ENCODE data around the gene LRRFIP1.

The LRRFIP1 gene

GRCh38 chr2:237732070-237732469 is 104.7 kb downstream of the LRRFIP1 start:
- H3K27ac ChIP-seq (replicated peaks) = no peak overlapping the region
- no peak overlapping the region for H3K4me3 ChIP-seq (replicated peaks; ENCODE audit: insufficient read depth, low read length)
- H3K27me3 ChIP-seq (ENCODE audit: insufficient read depth, poor library complexity, severe bottlenecking) = no peaks in the 10 kb centered on the region
- DNase-seq (ENCODE audit: low read depth in 1 of 2, low spot score in 1 of 2) = no peak
- TF ChIP-seq SPI1 (IDR thresholded peaks at IDR 0.05; ENCODE audit: borderline replicate concordance, low read depth) (no peak), POLR2AphosphoS5 (IDR thresholded peaks at IDR 0.05; ENCODE audit: low read depth) (no peak), GABPA (IDR thresholded peaks at IDR 0.05; ENCODE audit: low read depth) (no peak)
- TF ChIP-seq, protein P1, sequence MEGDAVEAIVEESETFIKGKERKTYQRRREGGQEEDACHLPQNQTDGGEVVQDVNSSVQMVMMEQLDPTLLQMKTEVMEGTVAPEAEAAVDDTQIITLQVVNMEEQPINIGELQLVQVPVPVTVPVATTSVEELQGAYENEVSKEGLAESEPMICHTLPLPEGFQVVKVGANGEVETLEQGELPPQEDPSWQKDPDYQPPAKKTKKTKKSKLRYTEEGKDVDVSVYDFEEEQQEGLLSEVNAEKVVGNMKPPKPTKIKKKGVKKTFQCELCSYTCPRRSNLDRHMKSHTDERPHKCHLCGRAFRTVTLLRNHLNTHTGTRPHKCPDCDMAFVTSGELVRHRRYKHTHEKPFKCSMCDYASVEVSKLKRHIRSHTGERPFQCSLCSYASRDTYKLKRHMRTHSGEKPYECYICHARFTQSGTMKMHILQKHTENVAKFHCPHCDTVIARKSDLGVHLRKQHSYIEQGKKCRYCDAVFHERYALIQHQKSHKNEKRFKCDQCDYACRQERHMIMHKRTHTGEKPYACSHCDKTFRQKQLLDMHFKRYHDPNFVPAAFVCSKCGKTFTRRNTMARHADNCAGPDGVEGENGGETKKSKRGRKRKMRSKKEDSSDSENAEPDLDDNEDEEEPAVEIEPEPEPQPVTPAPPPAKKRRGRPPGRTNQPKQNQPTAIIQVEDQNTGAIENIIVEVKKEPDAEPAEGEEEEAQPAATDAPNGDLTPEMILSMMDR (IDR thresholded peaks at IDR 0.05; ENCODE audit: insufficient read depth, low read length) = no peak
- TF ChIP-seq, protein P2, sequence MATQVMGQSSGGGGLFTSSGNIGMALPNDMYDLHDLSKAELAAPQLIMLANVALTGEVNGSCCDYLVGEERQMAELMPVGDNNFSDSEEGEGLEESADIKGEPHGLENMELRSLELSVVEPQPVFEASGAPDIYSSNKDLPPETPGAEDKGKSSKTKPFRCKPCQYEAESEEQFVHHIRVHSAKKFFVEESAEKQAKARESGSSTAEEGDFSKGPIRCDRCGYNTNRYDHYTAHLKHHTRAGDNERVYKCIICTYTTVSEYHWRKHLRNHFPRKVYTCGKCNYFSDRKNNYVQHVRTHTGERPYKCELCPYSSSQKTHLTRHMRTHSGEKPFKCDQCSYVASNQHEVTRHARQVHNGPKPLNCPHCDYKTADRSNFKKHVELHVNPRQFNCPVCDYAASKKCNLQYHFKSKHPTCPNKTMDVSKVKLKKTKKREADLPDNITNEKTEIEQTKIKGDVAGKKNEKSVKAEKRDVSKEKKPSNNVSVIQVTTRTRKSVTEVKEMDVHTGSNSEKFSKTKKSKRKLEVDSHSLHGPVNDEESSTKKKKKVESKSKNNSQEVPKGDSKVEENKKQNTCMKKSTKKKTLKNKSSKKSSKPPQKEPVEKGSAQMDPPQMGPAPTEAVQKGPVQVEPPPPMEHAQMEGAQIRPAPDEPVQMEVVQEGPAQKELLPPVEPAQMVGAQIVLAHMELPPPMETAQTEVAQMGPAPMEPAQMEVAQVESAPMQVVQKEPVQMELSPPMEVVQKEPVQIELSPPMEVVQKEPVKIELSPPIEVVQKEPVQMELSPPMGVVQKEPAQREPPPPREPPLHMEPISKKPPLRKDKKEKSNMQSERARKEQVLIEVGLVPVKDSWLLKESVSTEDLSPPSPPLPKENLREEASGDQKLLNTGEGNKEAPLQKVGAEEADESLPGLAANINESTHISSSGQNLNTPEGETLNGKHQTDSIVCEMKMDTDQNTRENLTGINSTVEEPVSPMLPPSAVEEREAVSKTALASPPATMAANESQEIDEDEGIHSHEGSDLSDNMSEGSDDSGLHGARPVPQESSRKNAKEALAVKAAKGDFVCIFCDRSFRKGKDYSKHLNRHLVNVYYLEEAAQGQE (IDR thresholded peaks at IDR 0.05; ENCODE audit: insufficient replicate concordance, low read depth) = no peak

GRCh38 chr2:237732790-237733381 is 105.5 kb downstream of the LRRFIP1 start:
- no peaks in the 10 kb centered on the region for H3K27me3 ChIP-seq (ENCODE audit: insufficient read depth, poor library complexity, severe bottlenecking)
- no peak overlapping the region for H3K4me3 ChIP-seq (replicated peaks; ENCODE audit: insufficient read depth, low read length)
- H3K27ac ChIP-seq (replicated peaks) = no peak overlapping the region
- no peak for DNase-seq (ENCODE audit: low read depth in 1 of 2, low spot score in 1 of 2)
- TF ChIP-seq SPI1 (IDR thresholded peaks at IDR 0.05; ENCODE audit: borderline replicate concordance, low read depth) (no peak), GABPA (IDR thresholded peaks at IDR 0.05; ENCODE audit: low read depth) (no peak), POLR2AphosphoS5 (IDR thresholded peaks at IDR 0.05; ENCODE audit: low read depth) (no peak)
- TF ChIP-seq, protein P1 (IDR thresholded peaks at IDR 0.05; ENCODE audit: insufficient read depth, low read length) = no peak
- TF ChIP-seq, protein P2 (IDR thresholded peaks at IDR 0.05; ENCODE audit: insufficient replicate concordance, low read depth) = no peak

- DNase-seq (ENCODE audit: low read depth in 1 of 2, low spot score in 1 of 2) = no peak
- no peak overlapping the region for H3K27ac ChIP-seq (replicated peaks)
- H3K27me3 ChIP-seq (ENCODE audit: insufficient read depth, poor library complexity, severe bottlenecking) = no peaks in the 10 kb centered on the region
- TF ChIP-seq GABPA (IDR thresholded peaks at IDR 0.05; ENCODE audit: low read depth) = no peak
- TF ChIP-seq, protein P1 (IDR thresholded peaks at IDR 0.05; ENCODE audit: insufficient read depth, low read length) = no peak
- H3K4me3 ChIP-seq (replicated peaks; ENCODE audit: insufficient read depth, low read length) = no peak overlapping the region
Observed at GRCh38 chr2:237733677-237734300, 106.4 kb downstream of the LRRFIP1 start.
